NCI-H526 treated with DMSO at 0.1 percent for 48 hours (cell line): ENCODE data around the gene FAM171A1.
"Not testable (repeated sequence)": the region's sequence is repeated elsewhere in the genome, so short reads cannot be mapped to it uniquely, and the experiment has no call there.

Source experiments
- DNase-seq: peaks from one replicate; lab custom pipeline; 2025; lab: John Stamatoyannopoulos, UW

FAM171A1 gene

GRCh38 chr10:15280974-15281373, 90.1 kb downstream of the FAM171A1 start:
- no peak for DNase-seq

DNA sequence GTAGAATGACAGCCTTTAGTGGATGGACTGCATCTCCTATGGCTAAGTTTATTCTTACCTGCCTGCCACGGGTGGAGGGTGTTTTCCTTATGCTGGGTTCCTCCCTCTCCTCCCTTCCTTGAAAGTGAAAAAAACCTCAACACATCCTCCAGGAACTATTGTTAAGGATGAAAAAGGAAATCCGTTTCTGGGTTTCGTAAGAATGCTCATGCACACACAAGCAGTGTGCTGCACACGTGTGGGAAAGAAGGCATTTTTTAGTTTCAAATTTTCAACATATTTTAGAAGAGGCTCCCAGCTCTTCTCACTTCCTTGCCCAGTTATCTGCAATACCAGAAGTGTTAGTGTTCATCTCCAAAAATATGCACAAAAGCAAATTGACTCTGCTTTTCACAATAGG, 90.6 kb downstream of the FAM171A1 start:
- DNase-seq: no peak

GRCh38 chr10:15279236-15279635, 91.9 kb downstream of the FAM171A1 start:
- no peak for DNase-seq

DNA sequence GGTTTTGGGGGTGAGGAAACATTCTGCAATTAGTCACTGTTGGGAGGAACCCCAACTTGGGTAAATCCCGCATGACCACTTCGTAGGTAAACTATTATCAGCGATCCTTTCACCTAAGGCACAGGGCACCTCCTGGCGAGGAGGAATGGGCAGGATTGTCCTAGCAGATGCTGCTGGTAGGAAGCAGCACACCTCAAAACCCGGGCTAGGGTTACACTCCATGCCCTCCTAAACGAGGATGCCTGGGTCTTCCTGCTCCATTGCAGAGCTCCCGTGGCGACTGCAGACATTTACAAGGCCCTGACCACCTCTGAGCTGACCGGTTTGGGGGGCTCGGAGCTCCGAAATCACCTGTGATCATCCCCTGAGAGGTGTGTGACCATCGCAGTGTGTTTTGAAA, 92.3 kb downstream of the FAM171A1 start:
- no peak for DNase-seq

GRCh38 chr10:15276039-15276438, 95.0 kb downstream of the FAM171A1 start:
- not testable (repeated sequence) for DNase-seq

- not testable (repeated sequence) for DNase-seq
These were observed 101.3 kb downstream of the FAM171A1 start for GRCh38 chr10:15269838-15270237.

- no peak for DNase-seq
These were observed 103.6 kb downstream of the FAM171A1 start for GRCh38 chr10:15267496-15267895.

DNA sequence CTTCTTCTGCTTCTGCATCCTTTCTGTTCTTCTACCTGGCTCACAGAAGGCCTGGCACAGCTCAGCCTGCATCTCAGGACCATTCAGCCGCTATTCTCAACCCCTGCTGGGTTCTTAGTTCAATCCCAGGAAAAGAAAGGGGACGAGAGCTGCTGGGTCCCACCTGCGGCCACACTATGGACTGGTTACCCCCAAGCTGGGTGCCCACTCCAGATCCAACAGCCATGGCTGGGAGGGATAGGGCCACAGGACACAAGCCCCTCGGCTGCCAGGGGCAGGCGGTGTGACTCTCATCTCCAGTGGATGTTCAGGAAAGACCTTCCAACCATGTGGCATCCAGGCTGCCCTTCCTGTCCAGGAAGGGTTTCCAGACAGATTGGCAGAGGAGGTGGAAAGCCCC, 105.0 kb downstream of the FAM171A1 start:
- no peak for DNase-seq

DNA sequence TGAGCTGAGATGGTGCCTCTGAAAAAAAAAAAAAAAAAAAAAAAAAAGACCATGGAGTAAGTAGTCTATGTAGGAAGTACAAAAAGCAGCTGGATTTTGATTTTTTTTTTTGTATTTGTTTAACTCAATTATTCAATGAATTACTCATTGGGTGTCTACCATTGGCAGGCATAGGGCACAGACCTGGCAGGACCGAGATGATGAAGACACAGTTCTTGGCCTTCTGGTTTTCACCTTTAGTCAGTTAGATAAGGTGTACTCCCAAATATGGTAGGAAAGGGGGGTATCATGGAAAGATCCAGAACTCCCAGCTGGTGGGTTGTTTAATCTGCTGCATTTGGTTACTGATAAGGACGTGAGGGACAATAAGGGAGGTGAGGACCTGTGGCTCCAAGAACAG, 105.5 kb downstream of the FAM171A1 start:
- DNase-seq: no peak

DNA sequence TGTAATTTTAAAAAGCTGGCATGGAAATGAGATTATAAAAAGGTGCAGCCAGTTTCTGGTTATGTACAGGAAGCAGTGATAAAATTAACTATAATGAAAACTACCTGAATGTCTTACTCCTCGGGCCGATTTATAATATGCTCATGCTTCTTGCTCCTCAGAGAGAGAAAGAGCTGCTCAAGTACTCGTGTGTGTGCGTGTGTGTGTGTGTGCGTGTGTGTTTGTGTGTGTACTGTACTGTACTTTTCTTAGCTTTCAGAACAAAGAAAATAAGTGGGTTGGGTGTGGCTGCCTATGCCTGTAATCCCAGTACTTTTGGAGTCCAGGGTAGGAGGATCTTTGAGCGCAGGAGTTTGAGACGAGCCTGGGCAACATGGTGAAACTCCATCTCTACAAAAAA, 106.0 kb downstream of the FAM171A1 start:
- DNase-seq: no peak

DNA sequence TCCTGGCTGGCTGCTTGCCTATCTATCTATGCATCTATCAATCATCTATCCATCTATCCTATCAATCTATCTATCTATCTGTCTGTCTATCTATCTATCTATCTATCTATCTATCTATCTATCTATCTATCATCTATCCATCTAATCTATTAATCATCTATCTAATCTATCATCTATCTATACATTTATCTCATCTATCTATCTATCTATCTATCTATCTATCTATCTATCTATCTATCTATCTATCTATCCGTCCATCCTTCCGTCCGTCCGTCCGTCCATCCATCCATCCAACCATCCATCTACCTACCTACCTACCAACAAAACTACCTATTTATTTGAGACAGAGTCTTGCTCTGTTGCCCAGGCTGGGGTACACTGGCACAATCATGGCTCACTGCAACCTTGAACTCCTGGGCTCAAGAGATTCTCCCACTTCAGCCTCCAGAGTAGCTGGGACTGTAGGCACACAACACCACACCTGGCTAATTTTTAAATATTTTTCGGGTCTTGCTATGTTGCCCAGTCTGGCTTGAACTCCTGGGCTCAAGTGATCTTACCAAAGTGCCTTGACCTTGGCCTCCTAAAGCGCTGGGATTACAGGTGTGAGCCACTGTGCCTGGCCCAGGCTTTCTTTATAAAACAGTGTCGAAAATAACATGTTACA, 107.3 kb downstream of the FAM171A1 start:
- no peak for DNase-seq

GRCh38 chr10:15262036-15262713, 108.9 kb downstream of the FAM171A1 start:
- no peak for DNase-seq

- DNase-seq: no peak
These were observed 112.0 kb downstream of the FAM171A1 start for GRCh38 chr10:15259136-15259535.

DNA sequence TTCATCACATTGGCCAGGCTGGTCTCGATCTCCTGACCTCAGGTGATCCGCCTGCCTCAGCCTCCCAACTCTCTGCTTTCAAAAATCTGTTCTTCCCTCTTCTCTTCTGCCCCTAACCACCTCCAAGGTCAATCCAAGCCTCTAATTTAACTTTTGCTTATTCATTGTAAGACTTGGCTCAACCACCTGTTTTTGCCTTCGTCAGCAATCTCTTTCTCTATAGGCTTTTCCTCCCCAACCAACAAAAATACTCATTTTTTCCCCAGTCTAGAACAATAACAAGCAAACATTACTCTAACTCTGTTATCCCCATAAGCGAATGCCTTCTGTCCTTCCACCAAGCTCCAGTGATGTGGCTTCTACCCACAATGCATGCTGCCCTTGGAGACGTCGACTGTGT, 112.8 kb downstream of the FAM171A1 start:
- DNase-seq: no peak

DNA sequence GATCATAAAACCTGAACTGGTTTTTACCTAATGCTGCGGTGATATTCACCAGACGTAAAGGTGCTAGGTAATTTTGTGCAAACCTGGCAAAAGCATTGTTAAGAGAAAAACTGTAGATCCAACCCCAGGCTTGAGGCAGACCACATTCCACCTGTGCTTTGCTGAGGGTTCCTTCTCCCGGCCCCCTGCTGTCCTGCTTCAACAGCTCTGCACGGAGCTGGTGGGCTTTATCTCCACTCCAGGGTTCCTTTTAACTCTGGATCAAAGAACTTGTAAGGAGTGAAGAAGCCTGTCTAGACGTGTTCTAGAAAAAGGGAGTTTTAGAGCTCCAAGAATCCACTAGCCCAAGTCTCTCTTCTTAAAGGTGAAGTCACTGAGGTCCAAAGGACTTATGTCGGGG, 115.1 kb downstream of the FAM171A1 start:
- no peak for DNase-seq

GRCh38 chr10:15254808-15255648, 116.1 kb downstream of the FAM171A1 start:
- DNase-seq: peak; percentile 37

GRCh38 chr10:15253951-15254807, 116.9 kb downstream of the FAM171A1 start:
- DNase-seq: no peak

GRCh38 chr10:15252396-15252795, 118.7 kb downstream of the FAM171A1 start:
- no peak for DNase-seq

GRCh38 chr10:15251791-15252380, 119.2 kb downstream of the FAM171A1 start:
- DNase-seq: no peak

GRCh38 chr10:15245530-15245929, 125.6 kb downstream of the FAM171A1 start:
- no peak for DNase-seq

GRCh38 chr10:15244635-15245197, 126.4 kb downstream of the FAM171A1 start:
- DNase-seq: no peak
